Activated T-cell treated with anti-CD3 and anti-CD28 coated beads for 24 hours (primary cell): Measurements from ENCODE around the gene USO1.
"Not testable (repeated sequence)": the region's sequence is repeated elsewhere in the genome, so short reads cannot be mapped to it uniquely, and the experiment has no call there.

Source experiments
- DNase-seq: peaks from one replicate; pipeline ENCODE4 v3.0.0-alpha.2; 2020; ENCODE audit warnings: low read depth

Gene USO1

DNA sequence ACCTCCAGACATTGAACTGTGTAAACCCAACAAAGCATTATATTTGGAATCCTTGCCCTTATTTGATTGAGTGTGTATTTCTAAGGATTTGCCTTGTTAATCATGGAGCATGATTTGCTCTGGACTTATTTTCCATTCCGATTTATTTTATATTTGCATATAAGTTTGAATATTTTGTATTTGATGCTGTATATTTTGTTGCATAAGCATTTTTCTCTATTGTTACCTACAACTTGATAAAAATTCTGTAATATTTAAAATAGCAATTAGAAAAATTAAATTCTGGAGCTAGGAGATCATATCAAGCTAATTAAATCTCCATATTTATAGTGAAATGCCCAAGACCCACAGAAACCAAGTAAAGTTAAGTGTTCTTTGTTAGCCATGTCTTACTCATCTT lies 47.2 kb downstream of the USO1 start:
- no peak for DNase-seq

GRCh38 chr4:75777589-75777988 lies 53.2 kb downstream of the USO1 start:
- DNase-seq = no peak

GRCh38 chr4:75779105-75779757 lies 54.9 kb downstream of the USO1 start:
- DNase-seq = no peak

DNA sequence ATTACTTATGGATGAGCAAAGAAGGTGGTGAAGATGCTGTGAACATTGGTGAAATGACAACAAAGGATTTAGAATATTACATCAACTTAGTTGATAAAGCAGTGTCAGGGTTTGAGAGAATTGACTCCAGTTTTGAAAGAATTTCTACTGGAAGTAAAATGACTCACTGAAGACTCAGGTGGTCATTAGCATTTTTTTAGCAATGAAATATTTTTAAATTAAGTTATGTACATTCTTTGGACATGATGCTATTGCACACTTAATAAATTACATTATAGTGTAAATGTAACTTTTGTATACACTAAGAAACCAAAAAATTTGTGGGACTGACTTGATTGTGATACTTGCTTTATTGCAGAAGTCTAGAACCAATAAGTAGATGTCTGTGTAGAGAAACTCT lies 56.9 kb downstream of the USO1 start:
- DNase-seq = no peak

GRCh38 chr4:75786526-75786925 lies 62.1 kb downstream of the USO1 start:
- no peak for DNase-seq

DNA sequence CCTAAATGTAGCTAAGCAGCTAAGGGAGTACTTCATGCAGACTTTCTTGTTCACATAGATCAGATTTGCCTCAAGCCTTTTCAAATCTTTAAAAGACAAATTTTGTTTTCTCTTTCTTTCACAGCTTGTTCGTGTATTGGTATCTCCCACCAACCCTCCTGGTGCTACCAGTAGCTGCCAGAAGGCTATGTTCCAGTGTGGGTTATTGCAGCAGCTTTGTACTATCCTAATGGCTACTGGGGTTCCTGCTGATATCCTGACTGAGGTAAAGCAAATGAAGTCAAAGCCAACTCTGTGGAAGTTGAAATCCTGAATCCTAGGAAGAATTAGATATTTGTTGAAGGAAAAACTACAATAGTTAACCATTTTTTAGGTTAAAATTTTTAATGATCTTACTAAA lies 62.6 kb downstream of the USO1 start:
- no peak for DNase-seq

- no peak for DNase-seq
Observed at GRCh38 chr4:75790024-75790423, 65.6 kb downstream of the USO1 start.

DNA sequence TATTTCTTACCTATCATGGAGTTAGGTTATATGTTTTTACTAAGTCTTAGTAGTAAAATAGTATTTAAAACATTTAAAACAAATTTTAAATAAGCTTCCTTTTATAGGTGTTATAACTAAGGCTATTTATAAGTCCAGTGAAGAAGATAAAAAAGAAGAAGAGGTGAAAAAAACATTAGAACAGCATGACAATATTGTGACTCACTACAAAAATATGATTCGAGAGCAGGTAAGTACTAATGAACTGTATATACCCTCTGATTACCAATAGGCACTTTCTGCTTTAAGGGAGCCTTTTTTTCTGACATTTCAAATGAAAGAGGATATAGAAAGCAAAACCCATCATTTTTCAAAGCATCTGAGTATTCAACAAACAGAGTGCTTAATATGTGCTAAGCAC lies 76.6 kb downstream of the USO1 start:
- no peak for DNase-seq

- DNase-seq = not testable (repeated sequence)
Observed at GRCh38 chr4:75806035-75806434, 81.7 kb downstream of the USO1 start.

DNA sequence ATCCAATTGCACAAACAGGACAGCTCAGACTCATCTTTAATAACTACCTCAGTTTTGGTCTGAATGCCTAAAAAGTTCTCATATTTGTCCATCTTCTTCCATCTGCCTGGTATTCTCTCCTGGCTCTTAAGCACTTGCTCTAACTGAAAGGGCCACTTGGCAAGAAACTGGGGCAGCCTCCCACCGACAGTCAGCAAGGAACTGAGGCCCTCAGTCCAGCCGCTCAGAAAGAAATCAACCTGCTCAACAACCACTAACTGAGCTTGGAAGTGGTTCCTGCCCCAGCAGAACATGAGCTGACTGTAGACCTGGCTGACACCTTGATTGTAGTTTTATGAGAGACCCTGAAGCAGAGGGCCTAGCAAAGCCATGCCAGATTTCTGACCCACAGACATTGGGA lies 93.5 kb downstream of the USO1 start:
- DNase-seq = no peak

DNA sequence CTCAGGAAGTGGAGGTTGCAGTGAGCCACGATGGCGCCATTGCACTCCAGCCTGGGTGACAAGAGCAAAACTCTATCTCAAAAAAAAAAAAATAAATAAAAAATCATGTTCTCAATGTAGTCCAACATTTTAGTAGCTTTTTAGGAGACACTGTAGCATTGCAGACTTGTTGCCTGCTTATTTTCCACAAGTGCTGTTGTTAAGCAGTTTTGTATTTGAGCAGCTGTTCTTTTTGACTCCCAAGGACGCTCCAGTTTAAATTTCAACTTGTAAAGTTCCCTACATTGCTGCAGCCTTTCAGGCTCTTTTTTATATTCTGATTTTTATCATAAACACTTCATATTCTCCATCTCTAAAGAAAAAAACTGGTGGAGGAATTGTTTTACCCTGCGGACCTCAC lies 94.7 kb downstream of the USO1 start:
- no peak for DNase-seq

DNA sequence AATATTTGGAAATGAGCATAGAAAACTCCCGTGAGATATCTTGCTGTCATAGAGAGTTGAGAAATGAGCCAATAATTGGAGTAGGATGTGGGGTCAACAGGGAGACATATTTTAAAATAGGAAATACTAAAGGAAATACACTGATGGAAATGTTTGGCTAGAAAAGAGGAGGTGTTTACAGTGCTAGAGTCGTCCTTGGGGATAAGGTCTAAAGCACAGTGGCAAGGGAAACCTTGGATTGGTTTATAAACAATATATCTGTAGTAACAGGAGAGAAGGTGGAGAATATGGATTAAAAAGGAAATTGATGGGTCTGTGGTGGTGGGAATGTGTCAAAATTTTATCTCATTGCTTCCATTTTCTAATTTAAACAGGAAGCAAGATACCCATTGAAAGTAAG lies 95.8 kb downstream of the USO1 start:
- DNase-seq = no peak

DNA sequence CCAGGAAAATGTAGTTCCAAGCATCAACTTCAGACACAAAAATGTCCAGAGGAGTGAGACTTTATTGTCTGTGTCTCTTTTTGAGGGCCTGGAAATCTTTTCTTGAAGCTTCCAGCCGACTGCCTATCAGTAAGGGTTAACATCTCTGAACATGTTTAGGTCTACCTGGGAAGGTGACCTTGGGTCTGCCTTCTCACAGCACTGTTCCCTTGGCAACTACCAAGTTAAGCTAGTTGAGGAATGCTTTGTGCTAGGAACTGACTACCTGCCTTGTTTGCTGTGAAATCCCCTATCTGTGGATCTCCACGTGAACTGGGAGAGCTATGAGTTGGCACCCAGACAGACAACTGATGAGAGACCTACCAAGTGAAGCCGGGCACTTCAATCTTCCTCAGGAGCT lies 96.3 kb downstream of the USO1 start:
- DNase-seq = no peak

DNA sequence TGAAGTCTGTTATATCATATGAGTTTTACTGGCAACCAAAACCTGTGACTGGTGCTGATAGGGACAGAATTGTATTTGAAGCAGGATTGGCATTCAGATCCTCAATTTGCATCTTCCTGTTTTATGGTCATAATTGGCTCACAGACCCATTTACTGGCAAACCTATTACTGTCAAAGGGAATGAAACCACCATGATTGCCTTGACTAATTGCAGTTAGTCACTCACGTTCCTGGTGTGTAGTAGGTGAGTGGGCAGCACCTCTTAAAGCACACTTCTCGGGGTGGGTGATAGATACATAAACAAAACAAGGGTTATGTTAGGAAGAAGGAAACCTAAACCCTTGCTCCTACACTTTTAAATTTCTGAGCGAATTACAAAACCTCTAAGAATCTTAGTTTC lies 96.8 kb downstream of the USO1 start:
- no peak for DNase-seq

DNA sequence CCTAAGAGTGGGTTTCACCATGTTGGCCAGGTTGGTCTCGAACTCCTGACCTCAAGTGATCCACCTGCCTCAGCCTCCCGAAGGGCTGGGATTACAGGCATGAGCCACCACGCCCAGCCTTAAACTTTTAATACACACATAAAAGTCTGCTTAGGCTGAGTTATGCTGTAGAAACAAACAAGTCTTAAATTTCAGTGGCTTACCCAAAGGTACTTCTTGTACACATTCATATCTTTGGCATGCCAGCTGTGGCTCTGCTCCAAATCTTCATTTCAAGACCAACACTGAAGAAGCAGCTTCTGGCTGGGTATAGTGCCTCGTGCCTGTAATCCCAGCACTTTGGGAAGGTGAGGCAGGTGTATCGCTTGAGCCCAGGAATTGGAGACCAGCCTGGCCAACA lies 97.6 kb downstream of the USO1 start:
- no peak for DNase-seq

DNA sequence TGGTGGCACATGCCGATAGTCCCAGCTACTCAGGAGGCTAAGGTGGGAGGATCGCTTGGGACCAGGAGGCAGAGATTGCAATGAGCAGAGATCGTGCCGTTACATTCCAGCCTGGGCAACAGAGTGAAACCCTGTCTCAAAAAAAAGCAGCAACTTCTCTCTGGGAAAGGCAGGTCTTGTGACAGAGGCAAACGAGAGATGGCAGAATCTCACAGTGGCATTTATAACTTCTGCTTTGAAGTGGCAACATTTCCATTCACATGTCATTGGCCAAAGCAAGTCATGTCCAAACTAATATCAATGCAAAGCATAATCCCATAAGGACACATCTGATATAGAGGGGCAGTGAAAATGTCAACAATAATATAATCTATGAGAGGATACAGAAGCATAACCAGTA lies 98.0 kb downstream of the USO1 start:
- DNase-seq = no peak

DNA sequence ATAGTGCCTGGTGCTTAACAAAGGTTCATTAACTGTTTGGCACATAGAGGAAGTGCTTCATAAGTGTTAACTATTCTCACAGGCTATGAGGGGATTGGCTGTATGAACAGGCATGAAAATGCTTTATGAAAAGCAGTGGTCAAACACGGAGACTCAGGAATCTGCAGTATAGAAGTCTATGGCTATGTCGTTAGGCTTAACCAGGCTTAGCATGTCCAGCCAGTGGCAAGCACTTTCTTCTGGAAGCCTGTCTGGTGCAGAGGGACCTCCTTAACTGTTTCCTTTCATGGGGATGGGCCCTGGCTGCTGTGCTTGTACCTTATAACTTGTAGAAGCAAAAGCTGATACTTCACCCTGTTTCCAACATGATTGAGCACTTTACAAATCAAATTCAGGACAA lies 99.4 kb downstream of the USO1 start:
- no peak for DNase-seq

DNA sequence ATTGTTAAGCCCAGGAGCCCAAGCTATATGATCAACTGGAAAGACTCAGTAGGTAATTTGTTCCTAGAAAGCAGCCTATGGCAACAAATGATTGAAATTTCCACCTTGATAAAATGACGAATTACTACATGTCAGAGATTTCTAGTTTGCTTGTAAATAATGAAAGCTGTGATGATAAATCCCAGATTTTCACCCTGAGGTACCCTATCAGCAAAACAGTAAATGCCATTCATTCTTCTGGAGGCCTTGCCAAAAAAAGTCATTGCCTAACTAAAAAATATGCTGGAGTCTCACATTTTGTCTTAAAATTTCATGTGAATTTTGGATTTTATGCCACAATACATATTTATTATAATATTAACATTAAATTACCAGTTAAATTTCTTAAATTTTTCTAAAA lies 106.5 kb downstream of the USO1 start:
- no peak for DNase-seq

- no peak for DNase-seq
Observed at GRCh38 chr4:75831856-75832405, 107.6 kb downstream of the USO1 start.

DNA sequence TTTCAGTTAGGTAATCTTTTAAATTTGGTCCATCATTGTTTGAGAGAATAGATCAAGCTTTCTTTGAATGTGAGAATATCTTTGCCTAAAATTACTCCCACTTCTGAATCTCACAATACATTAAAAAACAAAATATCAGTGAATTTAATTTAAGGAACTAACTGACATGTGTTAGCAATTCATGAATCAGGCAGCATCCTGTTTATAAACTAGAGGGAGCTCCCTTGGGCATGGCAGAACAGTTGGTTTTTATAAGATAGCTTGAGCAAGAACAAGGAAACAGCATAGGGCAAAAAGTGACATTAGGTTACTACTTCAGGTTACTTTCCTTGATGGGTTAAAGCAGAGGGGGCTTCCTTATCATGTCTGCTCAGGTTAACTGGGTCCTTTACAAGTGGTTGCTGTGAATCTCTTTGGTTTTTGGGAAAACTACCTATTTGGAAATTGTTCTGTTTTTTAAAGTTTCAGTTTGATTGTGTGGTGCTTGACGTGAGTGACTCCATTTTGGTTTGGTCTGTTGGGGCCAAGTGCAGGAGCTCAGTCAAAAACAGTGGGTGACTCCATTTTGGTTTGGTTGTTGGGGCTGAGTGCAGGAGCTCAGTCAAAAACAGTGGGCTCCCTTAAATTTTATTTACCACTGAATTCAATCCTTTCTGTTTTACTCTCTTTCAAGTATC lies 109.9 kb downstream of the USO1 start:
- no peak for DNase-seq

DNA sequence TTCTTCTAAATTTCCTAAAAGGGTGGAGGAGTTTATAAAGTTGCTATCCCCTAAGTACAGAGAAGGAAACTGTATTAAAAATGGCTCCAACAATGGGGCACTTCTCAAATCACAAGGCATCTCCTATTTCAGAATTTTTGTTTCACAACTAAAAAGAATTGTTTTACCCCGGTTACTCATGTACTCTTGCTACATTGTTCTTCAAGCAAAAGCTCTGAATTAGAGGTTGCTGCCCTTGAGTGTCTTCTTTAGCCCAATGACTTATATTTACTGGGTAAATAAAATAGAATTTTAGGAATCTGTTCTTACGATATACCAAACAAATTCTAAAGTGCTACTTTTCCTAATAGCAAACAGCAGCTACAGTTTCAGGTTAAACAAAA lies 110.4 kb downstream of the USO1 start:
- DNase-seq = no peak

DNA sequence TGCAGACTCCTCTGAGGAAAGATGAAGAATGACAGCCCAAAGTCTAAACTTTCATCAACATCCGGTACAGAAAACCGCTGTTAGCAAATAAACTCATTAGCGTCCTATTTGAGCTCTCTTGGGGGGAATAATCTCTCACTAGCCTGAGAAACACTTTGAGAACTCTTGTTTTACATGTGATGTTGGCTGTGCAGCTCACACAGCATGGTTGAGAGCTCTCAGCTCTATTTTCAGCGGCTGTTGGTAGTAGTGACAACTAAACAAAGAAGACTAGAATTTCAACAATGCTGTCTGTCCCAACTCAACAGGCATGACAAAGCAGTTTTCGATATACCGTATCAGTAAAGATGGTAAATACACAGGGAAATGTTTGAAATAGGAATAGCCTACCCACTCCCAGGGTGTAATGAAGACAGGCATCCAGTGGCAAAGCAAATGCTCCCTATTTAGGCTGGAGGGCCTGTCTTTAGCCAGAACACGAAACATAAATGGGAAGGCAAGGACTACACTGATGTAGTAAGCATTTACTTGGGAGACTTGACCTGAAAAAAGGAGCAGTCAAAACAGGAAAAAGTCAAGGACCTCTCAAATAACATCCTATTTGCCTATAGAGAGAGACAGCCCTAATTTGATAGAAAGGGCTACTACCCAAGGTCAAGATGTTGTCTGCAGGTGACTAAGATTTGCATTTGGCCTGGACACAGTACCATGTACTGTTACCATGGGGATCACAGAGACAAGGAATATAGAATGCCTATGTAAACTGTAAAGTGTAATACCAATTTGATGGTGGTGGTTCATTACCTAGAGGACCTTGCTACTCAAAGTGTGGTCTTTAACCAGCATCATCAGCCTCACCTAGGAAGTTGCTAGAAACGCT lies 117.5 kb downstream of the USO1 start:
- DNase-seq = no peak

DNA sequence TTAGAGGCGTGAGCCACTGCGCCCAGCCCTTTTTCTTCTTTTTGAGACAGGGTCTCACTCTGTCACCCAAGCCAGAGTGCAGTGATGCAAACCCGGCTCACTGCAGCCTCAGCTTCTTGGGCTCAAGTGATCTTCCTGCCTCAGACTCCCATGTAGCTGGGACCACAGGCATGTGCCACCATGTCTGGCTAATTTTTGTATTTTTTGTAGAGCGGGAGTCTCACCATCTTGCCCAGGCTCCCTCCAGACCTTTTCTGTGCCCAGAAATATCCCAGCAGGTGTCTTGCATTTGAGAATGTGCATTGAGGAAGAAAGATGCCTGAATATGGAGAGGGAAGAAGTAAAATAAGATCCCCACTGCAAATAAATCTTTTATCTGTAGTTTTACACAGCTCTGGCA lies 119.2 kb downstream of the USO1 start:
- no peak for DNase-seq
